Neural progenitor cell (in vitro differentiated cells): ENCODE measurements around the gene ALDH2. TPM values are rescaled to one million over a fixed set of nuclear protein-coding genes. Genes with fewer than 3 reads are reported as not detected.
"Not testable (repeated sequence)": the region's sequence is repeated elsewhere in the genome, so short reads cannot be mapped to it uniquely, and the experiment has no call there.

Experiments
- DNase-seq: peaks from one replicate; pipeline ENCODE4 v3.0.0-alpha.2; 2016; ENCODE audit warnings: low spot score
- H2AFZ ChIP-seq: fragments of 200-600 bp; sonication (generic); replicated peaks from 2 replicates; pipeline ENCODE4 v1.6.1; 2016; ENCODE audit warnings: antibody characterized with exemption
- H3F3A ChIP-seq: fragments of 200-600 bp; sonication (generic); 2 replicates; pipeline ENCODE4 v1.6.1; 2016; ENCODE audit warnings: antibody characterized with exemption, low read depth
- H3K27ac ChIP-seq: fragments of 200-600 bp; sonication (generic); 2 replicates; pipeline ENCODE4 v1.5.1; 2016; ENCODE audit warnings: mild to moderate bottlenecking
- H3K27me3 ChIP-seq: fragments of 200-600 bp; sonication (generic); 2 replicates; pipeline ENCODE4 v1.6.1; 2016; ENCODE audit warnings: mild to moderate bottlenecking, moderate library complexity
- H3K36me3 ChIP-seq: fragments of 200-600 bp; sonication (generic); 2 replicates; pipeline ENCODE4 v1.5.1; 2016
- H3K4me1 ChIP-seq: fragments of 200-600 bp; sonication (generic); 2 replicates; pipeline ENCODE4 v1.6.1; 2016; ENCODE audit warnings: mixed run types
- H3K4me2 ChIP-seq: fragments of 200-600 bp; sonication (generic); 2 replicates; pipeline ENCODE4 v1.6.1; 2016
- H3K4me3 ChIP-seq: fragments of 200-600 bp; sonication (generic); 2 replicates; pipeline ENCODE4 v1.5.1; 2016
- H3K79me2 ChIP-seq: fragments of 200-600 bp; sonication (generic); 2 replicates; pipeline ENCODE4 v1.6.1; 2016; ENCODE audit warnings: low read depth
- H3K9ac ChIP-seq: fragments of 200-600 bp; sonication (generic); 2 replicates; pipeline ENCODE4 v1.6.1; 2016
- H3K9me3 ChIP-seq: fragments of 200-600 bp; sonication (generic); 2 replicates; pipeline ENCODE4 v1.5.1; 2016; ENCODE audit warnings: low read depth
- H4K20me1 ChIP-seq: fragments of 200-600 bp; sonication (generic); 2 replicates; pipeline ENCODE4 v1.6.1; 2016; ENCODE audit warnings: low read depth
- H3K27ac Mint-ChIP-seq: 3 replicates; pipeline ENCODE4 v1.8.0; 2021; ENCODE audit warnings: mixed read lengths
- H3K27me3 Mint-ChIP-seq: 2 replicates; pipeline ENCODE4 v1.8.0; 2022; ENCODE audit warnings: low read depth, mild to moderate bottlenecking, inconsistent platforms, moderate library complexity, mixed read lengths; ENCODE audit not compliant: insufficient read depth
- H3K36me3 Mint-ChIP-seq: 3 replicates; pipeline ENCODE4 v1.8.0; 2021; ENCODE audit warnings: mixed read lengths
- H3K4me1 Mint-ChIP-seq: 3 replicates; pipeline ENCODE4 v1.8.0; 2021; ENCODE audit warnings: mixed read lengths
- H3K4me3 Mint-ChIP-seq: 3 replicates; pipeline ENCODE4 v1.8.0; 2021; ENCODE audit warnings: mild to moderate bottlenecking, moderate library complexity, mixed read lengths
- H3K9me3 Mint-ChIP-seq: 3 replicates; pipeline ENCODE4 v1.8.0; 2020; ENCODE audit warnings: mixed read lengths
- CTCF ChIP-seq: fragments of 200-600 bp; sonication (generic); IDR thresholded peaks from 2 replicates; pipeline ENCODE4 v1.5.1; 2017; ENCODE audit warnings: antibody characterized with exemption, mild to moderate bottlenecking
- EZH2 ChIP-seq: fragments of 200-600 bp; sonication (generic); IDR thresholded peaks from 2 replicates; pipeline ENCODE4 v1.6.1; 2017; ENCODE audit warnings: antibody characterized with exemption, mild to moderate bottlenecking, moderate library complexity
- EZH2phosphoT487 ChIP-seq: fragments of 200-600 bp; sonication (generic); IDR thresholded peaks from 2 replicates; pipeline ENCODE4 v1.6.1; 2017; ENCODE audit warnings: antibody characterized with exemption
- total RNA-seq: library from RNA; depleted of rRNA; stranded (reverse); fragments of >200 nt; gene quantifications from 2 replicates; pipeline ENCODE4 v1.2.3, GENCODE V29; 2015; ENCODE audit warnings: low replicate concordance

Gene ALDH2
- total RNA-seq, 1 donor from 2014 or later = 60.0 TPM

GRCh38 chr12:111812881-111813741, 46.4 kb downstream of the ALDH2 start:
- Mint-ChIP-seq H3K27ac (no peak overlapping the region), H3K27me3 (peaks cover 4% of the 10 kb centered on the region), H3K4me1 (peaks cover 9% of the 10 kb centered on the region), H3K9me3 (no peaks in the 10 kb centered on the region), H3K36me3 (peaks cover 1% of the 10 kb centered on the region), H3K4me3 (no peak overlapping the region)
- no peaks in the 10 kb centered on the region for H3K9me3 ChIP-seq
- no peaks in the 10 kb centered on the region for H4K20me1 ChIP-seq
- peak; percentile 92 for DNase-seq
- TF ChIP-seq EZH2phosphoT487 = no peak
- no peak for TF ChIP-seq EZH2
- TF ChIP-seq CTCF = peak; percentile 82
- no peaks in the 10 kb centered on the region for H3K79me2 ChIP-seq
- H3K9ac ChIP-seq = no peak overlapping the region
- no peak overlapping the region for H3K4me3 ChIP-seq
- no peak overlapping the region for H3K4me2 ChIP-seq
- no peaks in the 10 kb centered on the region for H3K4me1 ChIP-seq
- no peaks in the 10 kb centered on the region for H3K36me3 ChIP-seq
- no peak overlapping the region for H3K27ac ChIP-seq
- H3K27me3 ChIP-seq = no peaks in the 10 kb centered on the region
- H3F3A ChIP-seq = peaks cover 4% of the 10 kb centered on the region
- H2AFZ ChIP-seq = no peak overlapping the region

DNA sequence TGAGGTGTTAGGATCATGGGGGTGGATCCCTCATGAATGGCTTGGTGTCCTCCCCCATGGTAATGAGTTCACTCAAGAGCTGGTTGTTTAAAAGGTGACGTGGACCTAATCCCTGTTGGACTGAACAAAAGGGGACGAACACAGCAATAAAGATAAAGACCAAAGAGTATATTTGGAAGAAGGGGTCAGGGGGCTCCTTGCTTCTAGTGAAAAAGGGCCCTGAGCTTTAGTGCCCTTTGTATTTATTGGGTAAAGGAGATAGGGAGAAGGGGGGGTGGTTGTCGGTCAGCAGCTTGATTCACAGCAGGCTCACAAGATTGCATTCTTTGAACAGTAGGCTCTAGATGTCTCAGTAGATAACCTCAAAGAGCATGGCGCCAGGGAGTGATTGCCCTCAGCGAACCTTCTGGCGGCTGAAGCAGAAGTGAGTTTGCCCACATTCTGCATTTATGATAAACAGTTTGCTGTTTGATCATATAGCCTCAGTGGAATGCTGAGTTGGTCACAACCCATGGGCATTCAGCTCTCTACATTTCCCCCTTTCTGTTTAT, 49.4 kb downstream of the ALDH2 start:
- no peaks in the 10 kb centered on the region for H3K4me1 ChIP-seq
- DNase-seq = no peak
- TF ChIP-seq EZH2 (no peak), CTCF (no peak), EZH2phosphoT487 (no peak)
- Mint-ChIP-seq H3K4me1 (peaks cover 9% of the 10 kb centered on the region), H3K27ac (no peak overlapping the region), H3K27me3 (peaks cover 4% of the 10 kb centered on the region), H3K9me3 (no peaks in the 10 kb centered on the region), H3K36me3 (no peaks in the 10 kb centered on the region), H3K4me3 (no peak overlapping the region)
- H2AFZ ChIP-seq = no peak overlapping the region
- no peak overlapping the region for H3K4me2 ChIP-seq
- H3K27ac ChIP-seq = no peak overlapping the region
- no peaks in the 10 kb centered on the region for H4K20me1 ChIP-seq
- H3K9ac ChIP-seq = no peak overlapping the region
- no peaks in the 10 kb centered on the region for H3K36me3 ChIP-seq
- H3K79me2 ChIP-seq = no peaks in the 10 kb centered on the region
- H3K9me3 ChIP-seq = no peaks in the 10 kb centered on the region
- H3F3A ChIP-seq = peaks cover 4% of the 10 kb centered on the region
- H3K27me3 ChIP-seq = no peaks in the 10 kb centered on the region
- H3K4me3 ChIP-seq = no peak overlapping the region

- H3K9me3 Mint-ChIP-seq = not testable (repeated sequence)
Measured at GRCh38 chr12:111816898-111817297, 50.2 kb downstream of the ALDH2 start.

GRCh38 chr12:111818340-111818739, 51.6 kb downstream of the ALDH2 start:
- H3K79me2 ChIP-seq = no peaks in the 10 kb centered on the region
- peaks cover 3% of the 10 kb centered on the region for H3K4me1 ChIP-seq
- TF ChIP-seq EZH2 (no peak), EZH2phosphoT487 (no peak), CTCF (no peak)
- no peaks in the 10 kb centered on the region for H4K20me1 ChIP-seq
- H2AFZ ChIP-seq = no peak overlapping the region
- no peaks in the 10 kb centered on the region for H3F3A ChIP-seq
- no peaks in the 10 kb centered on the region for H3K36me3 Mint-ChIP-seq
- no peak overlapping the region for H3K27ac ChIP-seq
- no peak overlapping the region for H3K27ac Mint-ChIP-seq
- peaks cover 20% of the 10 kb centered on the region for H3K4me1 Mint-ChIP-seq
- H3K4me3 Mint-ChIP-seq = no peak overlapping the region
- peaks cover 4% of the 10 kb centered on the region for H3K27me3 Mint-ChIP-seq
- H3K9me3 Mint-ChIP-seq = no peaks in the 10 kb centered on the region
- no peak overlapping the region for H3K4me3 ChIP-seq
- no peak for DNase-seq
- no peak overlapping the region for H3K9ac ChIP-seq
- no peak overlapping the region for H3K4me2 ChIP-seq
- no peaks in the 10 kb centered on the region for H3K9me3 ChIP-seq
- H3K36me3 ChIP-seq = no peaks in the 10 kb centered on the region
- no peaks in the 10 kb centered on the region for H3K27me3 ChIP-seq

More at GRCh38 chr12:111816898-111817297, 50.2 kb downstream of the ALDH2 start:
- not testable (repeated sequence) for H3K27ac Mint-ChIP-seq, H3K27ac ChIP-seq, H4K20me1 ChIP-seq, H3K4me3 ChIP-seq, H3K36me3 ChIP-seq, DNase-seq, H3K4me3 Mint-ChIP-seq, H3K27me3 ChIP-seq, H3K9ac ChIP-seq, H3K27me3 Mint-ChIP-seq, H3K9me3 ChIP-seq, H2AFZ ChIP-seq, H3F3A ChIP-seq, H3K79me2 ChIP-seq, H3K4me1 ChIP-seq, H3K4me2 ChIP-seq, H3K36me3 Mint-ChIP-seq
- peaks cover 10% of the 10 kb centered on the region for H3K4me1 Mint-ChIP-seq
